Dendritic cell treated with granulocyte-macrophage colony-stimulating factor and Interleukin-4, amounts not matched to agents 40 ng/mL and 50 ng/mL, for 4 days (primary cell): ENCODE results near the gene IFI30.

Experiments
- H3K27ac Mint-ChIP-seq: one replicate; pipeline ENCODE4 v1.8.0; 2022; ENCODE audit warnings: mild to moderate bottlenecking, mixed read lengths
- H3K27me3 Mint-ChIP-seq: one replicate; pipeline ENCODE4 v1.8.0; 2022; ENCODE audit warnings: mild to moderate bottlenecking, mixed read lengths
- H3K36me3 Mint-ChIP-seq: one replicate; pipeline ENCODE4 v1.8.0; 2022; ENCODE audit warnings: low read depth, mixed read lengths
- H3K4me1 Mint-ChIP-seq: one replicate; pipeline ENCODE4 v1.8.0; 2022; ENCODE audit warnings: low read depth, mixed read lengths
- H3K4me3 Mint-ChIP-seq: one replicate; pipeline ENCODE4 v1.8.0; 2022; ENCODE audit warnings: mild to moderate bottlenecking, moderate library complexity, mixed read lengths
- H3K9me3 Mint-ChIP-seq: one replicate; pipeline ENCODE4 v1.8.0; 2022; ENCODE audit warnings: mixed read lengths
- intact Hi-C: fragments of 100-400 bp; cut with micrococcal nuclease; formaldehyde crosslinking; loops from one replicate; pipeline ENCODE4 v1.15.0; 2022

The IFI30 gene

DNA sequence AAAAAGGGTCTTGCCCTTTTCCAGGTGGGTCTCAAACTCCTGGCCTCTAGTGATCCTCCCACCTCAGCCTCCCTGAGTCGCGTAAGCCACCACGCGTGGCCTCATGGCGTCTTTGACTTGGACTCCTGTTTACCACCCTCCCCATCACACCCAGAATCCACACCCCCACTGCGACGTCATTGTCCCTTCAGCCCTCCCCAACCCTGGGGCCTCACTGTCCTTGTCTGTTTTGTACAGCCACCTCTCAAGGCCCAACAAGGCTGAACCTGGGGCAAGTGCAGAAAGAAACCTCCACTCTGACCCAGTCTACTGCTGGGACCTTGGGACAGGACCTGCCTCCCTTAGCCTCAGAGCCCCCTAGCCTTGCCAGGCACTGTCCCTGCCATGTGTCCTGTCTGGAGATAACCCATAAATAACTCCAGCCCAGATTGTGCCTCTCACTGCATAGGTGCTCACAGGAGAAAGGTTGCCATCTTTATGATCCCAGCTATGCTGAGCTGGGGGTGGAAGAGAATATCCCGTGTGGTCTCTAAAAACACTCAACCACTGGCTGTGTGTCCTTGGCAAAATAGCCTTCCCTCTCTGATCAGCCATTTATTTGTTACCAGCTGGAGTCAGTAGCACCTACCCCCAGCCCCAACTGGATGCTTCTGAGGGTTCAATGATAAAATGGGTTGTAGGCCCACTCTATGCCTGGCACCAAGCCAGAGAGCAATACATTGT is 1.8 kb upstream of the IFI30 start:
- H3K36me3 Mint-ChIP-seq, result peaks cover 69% of the 10 kb centered on the region
- peak overlapping the region; percentile 99 for H3K27ac Mint-ChIP-seq
- H3K27me3 Mint-ChIP-seq, result no peaks in the 10 kb centered on the region
- H3K9me3 Mint-ChIP-seq, result no peaks in the 10 kb centered on the region
- peaks cover 75% of the 10 kb centered on the region for H3K4me1 Mint-ChIP-seq
- intact Hi-C loops, result loop anchor here (2.0 to 10.0 kb wide), 2 partner anchors 21 to 167 kb away; partner anchors contain the start of genes ARRDC2 and MPV17L2
- peak overlapping the region; percentile 47 for H3K4me3 Mint-ChIP-seq

DNA sequence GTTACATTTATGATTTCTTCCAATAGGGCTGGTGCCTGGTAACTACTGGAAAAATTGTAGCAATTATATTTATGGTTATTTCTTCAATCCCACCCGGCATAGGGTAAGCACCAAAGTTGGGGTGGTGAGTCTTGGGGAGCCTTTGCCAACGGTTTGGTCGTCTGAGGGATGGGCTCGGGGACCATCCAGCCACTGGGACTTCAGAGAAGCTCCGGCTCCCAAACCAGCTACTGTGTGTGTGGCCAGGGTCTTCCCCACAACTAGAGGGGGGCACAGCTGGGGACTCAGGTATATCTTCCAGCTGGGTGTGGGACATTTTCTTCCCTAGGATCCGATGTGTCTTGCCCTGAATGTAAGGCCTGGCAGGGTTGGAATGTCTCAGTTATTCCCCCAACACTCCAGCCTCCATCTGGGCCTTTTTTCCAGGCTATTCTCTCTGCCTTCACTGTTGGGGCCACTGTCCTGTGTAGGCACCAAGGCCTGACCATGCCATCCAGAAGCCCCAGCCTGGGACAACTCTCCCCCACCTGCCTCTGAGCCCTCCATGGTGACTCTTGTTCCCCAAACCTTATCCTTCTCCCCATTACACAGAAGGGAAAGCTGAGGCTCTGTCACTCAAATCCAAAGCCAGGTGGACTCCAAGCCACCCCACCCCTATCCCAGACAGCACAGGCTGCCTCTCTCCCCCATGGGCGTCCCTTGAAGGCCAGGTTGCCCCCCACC is 1.1 kb upstream of the IFI30 start:
- Mint-ChIP-seq H3K9me3 (no peaks in the 10 kb centered on the region), H3K4me3 (peak overlapping the region; percentile 96), H3K27me3 (no peaks in the 10 kb centered on the region), H3K36me3 (peaks cover 69% of the 10 kb centered on the region), H3K27ac (peak overlapping the region; percentile 99), H3K4me1 (peaks cover 83% of the 10 kb centered on the region)
- intact Hi-C loops, result loop anchor here (1.0 to 10.0 kb wide), 3 partner anchors 20 to 168 kb away; partner anchors contain the start of genes ARRDC2, MPV17L2 and RAB3A

DNA sequence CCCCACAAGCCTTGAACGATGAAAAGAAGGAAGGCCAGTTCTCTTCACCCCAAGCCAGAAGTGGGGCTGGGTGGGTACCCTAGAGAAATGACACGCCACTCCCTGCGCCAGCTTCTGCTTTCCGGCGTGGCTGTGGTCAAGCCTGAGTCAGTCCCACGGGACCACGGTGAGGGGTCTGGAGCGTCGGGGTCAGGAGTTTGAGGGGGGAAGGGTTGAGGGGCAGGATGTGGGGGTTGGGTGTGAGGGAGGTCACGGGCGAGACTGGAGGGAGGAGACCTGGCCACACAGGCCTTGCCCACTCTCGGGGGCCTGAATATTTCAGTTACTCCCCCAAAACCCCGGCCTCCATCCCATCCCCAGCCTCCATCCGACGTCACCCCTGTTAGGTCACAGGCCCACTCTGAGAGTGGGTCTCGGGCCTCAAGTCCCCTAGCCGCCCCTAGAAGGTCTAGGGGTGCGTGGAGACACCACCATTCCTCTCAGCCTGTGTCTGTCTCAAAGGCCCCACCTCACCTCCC is 500 bp upstream of the IFI30 start:
- Mint-ChIP-seq H3K27ac (peak overlapping the region; percentile 99), H3K36me3 (peaks cover 69% of the 10 kb centered on the region), H3K9me3 (no peaks in the 10 kb centered on the region), H3K4me1 (peaks cover 84% of the 10 kb centered on the region), H3K27me3 (no peaks in the 10 kb centered on the region), H3K4me3 (peak overlapping the region; percentile 96)
- intact Hi-C loops, result loop anchor here (1.0 to 10.0 kb wide), 3 partner anchors 20 to 168 kb away; partner anchors contain the start of genes ARRDC2, MPV17L2 and RAB3A

DNA sequence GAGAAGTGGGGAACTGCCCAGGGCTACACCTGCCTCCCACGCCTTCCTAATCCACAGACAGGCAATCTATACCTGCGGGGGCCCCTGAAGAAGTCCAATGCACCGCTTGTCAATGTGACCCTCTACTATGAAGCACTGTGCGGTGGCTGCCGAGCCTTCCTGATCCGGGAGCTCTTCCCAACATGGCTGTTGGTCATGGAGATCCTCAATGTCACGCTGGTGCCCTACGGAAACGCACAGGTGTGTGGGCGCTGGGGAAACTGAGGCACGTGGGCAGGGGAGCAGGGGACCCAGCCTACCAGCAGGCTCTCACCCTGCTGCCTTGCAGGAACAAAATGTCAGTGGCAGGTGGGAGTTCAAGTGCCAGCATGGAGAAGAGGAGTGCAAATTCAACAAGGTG is 1.4 kb downstream of the IFI30 start:
- Mint-ChIP-seq H3K36me3 (peaks cover 67% of the 10 kb centered on the region), H3K27me3 (no peaks in the 10 kb centered on the region), H3K4me3 (peak overlapping the region; percentile 96), H3K27ac (peak overlapping the region; percentile 99), H3K9me3 (no peaks in the 10 kb centered on the region), H3K4me1 (peaks cover 83% of the 10 kb centered on the region)
- intact Hi-C loops, result loop anchor here (10.0 kb wide), 1 partner anchor 170 kb away; the partner anchor contains the start of gene ARRDC2

DNA sequence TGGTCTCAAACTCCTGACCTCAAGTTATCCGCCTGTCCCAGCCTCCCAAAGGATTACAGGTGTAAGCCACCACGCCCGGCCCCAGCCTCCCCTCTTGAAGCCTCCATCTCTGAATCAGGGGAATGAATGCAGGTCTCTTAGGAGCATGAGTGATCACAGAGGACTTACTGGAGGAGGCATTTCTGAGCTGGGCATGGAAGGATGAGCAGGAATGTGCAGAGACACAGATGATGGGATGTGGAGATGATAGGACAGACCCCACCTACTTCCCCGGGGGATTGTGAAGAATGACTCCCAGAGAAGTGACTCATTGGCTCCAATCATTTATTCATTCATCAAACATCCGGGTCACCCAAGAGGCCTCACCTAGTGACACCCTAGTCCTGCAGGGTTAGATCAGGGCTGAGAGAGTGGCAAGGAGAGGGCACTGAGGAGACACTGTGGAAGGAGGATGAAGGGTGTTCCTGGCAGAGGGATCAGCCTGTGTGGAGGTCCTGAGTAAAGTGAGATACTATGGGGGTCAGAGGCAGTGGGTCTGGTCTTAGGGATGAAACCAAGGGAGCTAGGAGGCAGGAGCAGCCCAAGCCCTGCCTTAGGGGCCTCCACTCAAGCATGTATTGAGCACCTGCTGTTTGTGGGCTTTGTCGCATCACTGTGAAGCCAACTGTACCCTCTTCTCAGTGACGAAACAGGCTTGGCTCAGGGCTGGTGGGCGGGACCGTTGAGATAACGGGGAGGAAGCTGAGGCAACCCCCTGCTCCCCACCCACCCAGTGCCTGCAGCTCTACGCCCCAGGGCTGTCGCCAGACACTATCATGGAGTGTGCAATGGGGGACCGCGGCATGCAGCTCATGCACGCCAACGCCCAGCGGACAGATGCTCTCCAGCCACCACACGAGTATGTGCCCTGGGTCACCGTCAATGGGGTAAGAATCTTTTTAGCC is 3.0 kb downstream of the IFI30 start:
- H3K4me1 Mint-ChIP-seq, result peaks cover 76% of the 10 kb centered on the region
- no peaks in the 10 kb centered on the region for H3K9me3 Mint-ChIP-seq
- H3K36me3 Mint-ChIP-seq, result peaks cover 65% of the 10 kb centered on the region
- peak overlapping the region; percentile 96 for H3K4me3 Mint-ChIP-seq
- H3K27me3 Mint-ChIP-seq, result no peaks in the 10 kb centered on the region
- peak overlapping the region; percentile 61 for H3K27ac Mint-ChIP-seq
- intact Hi-C loops, result loop anchor here (10.0 kb wide), 1 partner anchor 172 kb away; the partner anchor contains the start of gene ARRDC2

DNA sequence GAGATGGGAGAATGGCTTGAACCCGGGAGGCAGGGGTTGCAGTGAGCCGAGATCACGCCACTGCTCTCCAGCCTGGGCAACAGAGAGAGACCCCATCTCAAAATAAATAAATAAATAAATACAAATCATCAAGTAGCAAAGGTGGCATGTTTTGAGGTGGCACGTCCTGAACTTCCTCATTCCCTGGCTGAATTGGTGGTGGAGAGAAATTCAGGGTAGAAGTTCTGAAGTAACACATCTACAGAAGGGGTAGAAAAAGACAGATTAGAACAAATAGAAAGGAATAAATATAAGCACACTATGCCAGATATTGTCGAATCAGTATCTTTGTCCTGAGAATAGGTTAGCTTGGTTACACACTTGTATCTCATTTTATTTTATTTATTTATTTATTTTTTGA is 6.3 kb downstream of the IFI30 start:
- peak overlapping the region; percentile 78 for H3K27ac Mint-ChIP-seq
- intact Hi-C loops, result loop anchor here (10.0 kb wide), 1 partner anchor 175 kb away; the partner anchor contains the start of gene ARRDC2

DNA sequence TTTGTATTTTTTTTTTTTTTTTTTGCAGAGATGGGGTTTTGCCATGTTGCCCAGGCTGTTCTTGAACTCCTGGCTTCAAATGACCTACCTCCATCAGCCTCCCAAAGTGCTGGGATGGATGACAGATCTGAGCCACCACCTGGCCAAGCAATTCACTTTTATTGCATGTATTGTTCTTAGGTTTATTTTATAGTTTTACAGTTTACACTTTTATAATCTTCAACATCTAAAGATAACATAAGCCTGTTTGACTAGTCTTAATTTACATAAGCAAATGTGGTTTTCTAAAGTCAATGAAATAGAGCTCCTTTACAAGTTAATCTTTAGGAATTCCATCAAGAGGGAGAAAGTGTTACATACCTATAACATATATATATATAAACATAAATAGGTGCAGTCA is 9.9 kb downstream of the IFI30 start:
- H3K4me1 Mint-ChIP-seq, result peaks cover 26% of the 10 kb centered on the region
- peaks cover 11% of the 10 kb centered on the region for H3K36me3 Mint-ChIP-seq
- no peak overlapping the region for H3K27ac Mint-ChIP-seq
- H3K4me3 Mint-ChIP-seq, result no peak overlapping the region
- no peaks in the 10 kb centered on the region for H3K27me3 Mint-ChIP-seq
- intact Hi-C loops, result no loop called here
- H3K9me3 Mint-ChIP-seq, result no peaks in the 10 kb centered on the region

More for the DNA sequence above, 6.3 kb downstream of the IFI30 start:
- H3K9me3 Mint-ChIP-seq, result no peaks in the 10 kb centered on the region
- H3K36me3 Mint-ChIP-seq, result peaks cover 46% of the 10 kb centered on the region
- peaks cover 58% of the 10 kb centered on the region for H3K4me1 Mint-ChIP-seq
- H3K4me3 Mint-ChIP-seq, result peak overlapping the region; percentile 30
- H3K27me3 Mint-ChIP-seq, result no peaks in the 10 kb centered on the region

DNA sequence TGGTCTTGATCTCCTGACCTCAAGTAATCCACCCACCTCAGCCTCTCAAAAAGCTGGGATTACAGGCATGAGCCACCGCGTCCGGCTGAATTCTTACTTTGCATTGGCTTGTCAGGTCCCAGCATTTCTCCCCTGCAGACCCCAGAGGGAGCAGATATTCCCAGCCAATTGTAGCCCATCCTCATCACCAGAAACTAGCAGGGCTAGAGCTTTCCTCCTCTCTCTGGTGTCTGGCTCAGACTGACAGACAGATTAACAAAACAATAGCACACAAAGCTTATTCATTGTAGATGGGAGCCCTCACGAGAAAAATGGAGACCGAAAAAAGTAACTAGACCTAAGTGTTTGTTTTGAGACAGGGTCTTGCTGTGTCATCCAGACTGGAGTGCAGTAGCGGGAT is 11.9 kb downstream of the IFI30 start:
- H3K27ac Mint-ChIP-seq, result no peak overlapping the region
- no peaks in the 10 kb centered on the region for H3K9me3 Mint-ChIP-seq
- H3K36me3 Mint-ChIP-seq, result no peaks in the 10 kb centered on the region
- intact Hi-C loops, result no loop called here
- H3K4me3 Mint-ChIP-seq, result no peak overlapping the region
- peaks cover 10% of the 10 kb centered on the region for H3K4me1 Mint-ChIP-seq
- H3K27me3 Mint-ChIP-seq, result no peaks in the 10 kb centered on the region

DNA sequence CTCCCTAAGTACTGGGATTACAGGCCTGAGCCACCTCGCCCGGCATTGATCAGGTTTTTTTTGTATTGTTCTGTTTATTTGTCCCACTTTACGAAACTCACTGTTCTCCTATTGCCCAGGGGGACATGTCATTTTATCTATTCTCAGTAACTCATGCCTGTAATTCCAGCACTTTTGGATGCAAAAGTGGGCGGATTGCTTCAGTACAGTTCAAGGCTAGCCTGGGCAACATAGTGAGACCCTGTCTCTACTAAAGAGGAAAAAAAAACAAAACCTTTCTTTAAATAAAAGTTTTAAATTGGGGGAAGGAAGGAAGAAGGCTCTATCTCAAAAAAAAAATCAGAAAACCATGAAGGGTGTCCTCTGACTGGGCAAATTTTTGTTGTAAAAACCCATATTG is 16.7 kb downstream of the IFI30 start:
- Mint-ChIP-seq H3K4me1 (peaks cover 17% of the 10 kb centered on the region), H3K27me3 (no peaks in the 10 kb centered on the region), H3K36me3 (peaks cover 16% of the 10 kb centered on the region), H3K4me3 (no peak overlapping the region), H3K27ac (peak overlapping the region; percentile 46), H3K9me3 (no peaks in the 10 kb centered on the region)
- intact Hi-C loops, result no loop called here

DNA sequence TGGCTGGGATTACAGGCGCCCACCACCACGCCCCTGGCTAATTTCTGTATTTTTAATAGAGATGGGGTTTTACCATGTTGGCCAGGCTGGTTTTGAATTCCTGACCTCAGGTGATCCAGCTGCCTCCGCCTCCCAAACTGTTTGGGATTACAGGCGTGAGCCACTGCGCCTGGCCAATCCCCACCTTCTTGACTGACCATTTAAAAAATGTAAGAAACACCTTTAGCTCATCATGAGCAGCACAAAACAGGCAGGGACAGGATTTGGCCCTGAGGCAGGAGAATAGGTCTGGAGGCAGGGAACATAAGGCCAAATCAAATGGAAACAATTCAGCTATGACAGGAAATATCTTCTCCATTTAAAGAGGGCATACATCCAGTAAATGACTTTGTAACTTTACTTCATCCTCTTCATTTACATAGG is 18.0 kb downstream of the IFI30 start:
- H3K4me3 Mint-ChIP-seq, result peak overlapping the region; percentile 86
- intact Hi-C loops, result loop anchor here (1.0 to 2.0 kb wide), 2 partner anchors 13 to 19 kb away; partner anchors contain the start of genes IFI30 and RAB3A
- peak overlapping the region; percentile 92 for H3K27ac Mint-ChIP-seq
- H3K4me1 Mint-ChIP-seq, result peaks cover 17% of the 10 kb centered on the region
- no peaks in the 10 kb centered on the region for H3K27me3 Mint-ChIP-seq
- H3K36me3 Mint-ChIP-seq, result peaks cover 30% of the 10 kb centered on the region
- no peaks in the 10 kb centered on the region for H3K9me3 Mint-ChIP-seq

DNA sequence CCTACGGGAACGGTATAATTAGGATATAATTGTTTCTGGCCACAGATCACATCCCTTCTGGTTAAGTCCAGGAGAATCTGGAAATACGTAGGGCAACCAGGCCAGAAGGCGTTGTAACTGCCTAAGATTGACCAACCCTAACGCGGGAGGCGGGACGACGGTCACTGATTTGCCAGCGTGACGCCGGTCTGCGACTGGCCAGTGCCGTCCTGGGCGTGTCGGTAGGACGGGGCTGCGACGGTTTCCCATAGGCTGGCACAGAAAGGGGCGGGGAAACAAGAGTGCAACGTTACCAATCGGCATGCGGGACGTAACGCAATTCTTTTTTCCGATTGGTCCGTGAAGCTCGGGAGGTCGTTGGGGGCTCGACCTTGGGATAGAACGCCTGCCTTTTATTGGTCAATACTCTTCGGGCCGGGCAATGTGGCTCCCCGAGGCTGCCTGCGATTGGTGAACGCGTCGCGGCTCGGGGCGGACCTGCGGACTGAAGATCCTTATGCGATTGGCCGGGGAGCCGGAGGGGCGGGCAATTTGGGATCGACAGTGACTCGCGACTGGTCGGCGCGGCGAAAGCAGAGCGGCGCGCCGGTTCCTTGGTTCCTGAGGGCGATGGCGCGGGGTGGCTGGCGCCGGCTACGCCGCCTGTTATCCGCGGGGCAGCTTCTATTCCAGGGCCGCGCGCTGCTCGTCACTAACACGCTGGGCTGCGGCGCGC is 19.2 kb downstream of the IFI30 start, which contains the start of gene MPV17L2:
Gene MPV17L2, plus strand, starts transcription at position 546 of the 715 bp plus-strand sequence. Its CDS starts 64 bp downstream, at position 610.
- intact Hi-C loops, result loop anchor here (1.0 to 2.0 kb wide), 2 partner anchors 11 to 20 kb away; partner anchors contain the start of genes IFI30 and RAB3A
- Mint-ChIP-seq H3K4me1 (peaks cover 17% of the 10 kb centered on the region), H3K27ac (peak within 1 kb of the TSS; percentile 92), H3K27me3 (no peaks in the 10 kb centered on the region), H3K9me3 (no peaks in the 10 kb centered on the region), H3K36me3 (peaks cover 41% of the 10 kb centered on the region), H3K4me3 (peak within 1 kb of the TSS; percentile 86)

DNA sequence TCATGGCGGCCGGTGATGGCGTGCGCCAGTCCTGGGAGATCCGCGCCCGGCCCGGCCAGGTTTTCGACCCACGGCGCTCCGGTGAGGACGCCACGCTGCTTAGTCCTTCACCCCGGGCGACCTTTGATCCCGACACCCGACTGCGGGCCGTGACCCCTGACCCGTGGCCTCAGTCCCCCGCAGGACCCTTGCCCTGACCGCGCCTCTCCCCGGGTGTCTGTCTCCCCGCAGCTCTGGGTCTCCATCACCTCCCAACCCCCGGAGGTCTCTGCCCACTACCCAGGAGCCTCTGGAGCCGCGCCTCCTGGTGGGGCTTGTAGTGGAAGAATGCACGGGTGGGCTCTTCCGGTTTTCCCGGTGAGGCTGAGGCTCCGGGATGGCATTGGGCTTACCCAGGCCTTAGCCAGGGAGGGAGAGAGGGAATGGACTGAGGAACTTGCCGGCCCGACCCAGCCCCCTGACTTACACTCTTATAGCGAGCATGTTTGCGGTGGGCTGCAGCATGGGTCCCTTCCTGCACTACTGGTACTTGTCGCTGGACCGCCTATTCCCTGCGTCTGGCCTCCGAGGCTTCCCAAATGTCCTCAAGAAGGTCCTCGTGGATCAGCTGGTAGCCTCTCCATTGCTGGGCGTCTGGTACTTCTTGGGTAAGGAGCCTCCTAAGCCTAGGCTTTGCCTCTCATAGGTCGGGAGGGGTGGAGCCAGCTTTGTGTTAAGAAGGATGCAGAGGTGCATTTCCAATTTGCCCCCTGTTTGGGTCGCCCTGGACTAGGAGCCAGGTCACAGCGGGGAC is 20.0 kb downstream of the IFI30 start:
- H3K4me1 Mint-ChIP-seq, result peaks cover 17% of the 10 kb centered on the region
- H3K36me3 Mint-ChIP-seq, result peaks cover 49% of the 10 kb centered on the region
- peak overlapping the region; percentile 86 for H3K4me3 Mint-ChIP-seq
- H3K27me3 Mint-ChIP-seq, result no peaks in the 10 kb centered on the region
- intact Hi-C loops, result loop anchor here (2.0 kb wide), 1 partner anchor 21 kb away; the partner anchor contains the start of gene IFI30
- H3K27ac Mint-ChIP-seq, result peak overlapping the region; percentile 92
- no peaks in the 10 kb centered on the region for H3K9me3 Mint-ChIP-seq
